A673 (cell line): ENCODE data around the gene RFK. TPM values are rescaled to one million over a fixed set of nuclear protein-coding genes. Genes with fewer than 3 reads are reported as not detected.
"Not testable (repeated sequence)": the region's sequence is repeated elsewhere in the genome, so short reads cannot be mapped to it uniquely, and the experiment has no call there.

Experiments
- BruUV-seq: library from RNA; stranded (reverse); fragments of 400-500 nt; replicated peaks from 2 replicates; lab custom pipeline; 2021; lab: Mats Ljungman, UMichigan
- CTCF ChIA-PET: fragments of 300-600 bp; sonication (Branson Sonifier 250); formaldehyde crosslinking; loops from one replicate; lab custom pipeline; 2022; ENCODE audit warnings: antibody characterized with exemption; lab: Charles Lee
- POLR2A ChIA-PET: fragments of 300-600 bp; sonication (Branson Sonifier 250); formaldehyde crosslinking; loops from one replicate; lab custom pipeline; 2022; ENCODE audit warnings: antibody characterized with exemption; ENCODE audit not compliant: low non-redundant PET; lab: Charles Lee
- DNase-seq: peaks from one replicate; pipeline ENCODE4 v3.0.0-alpha.2; 2015; ENCODE audit warnings: low spot score
- H3K27ac ChIP-seq: fragments of 200-600 bp; sonication (generic); 2 replicates; pipeline ENCODE4 v1.5.1; 2016; ENCODE audit warnings: mixed run types, low read depth, mild to moderate bottlenecking, mixed read lengths, antibody characterized with exemption, low read length; ENCODE audit not compliant: poor library complexity, severe bottlenecking
- H3K27me3 ChIP-seq: fragments of 200-600 bp; sonication (generic); replicated peaks from 2 replicates; pipeline ENCODE4 v1.6.1; 2017; ENCODE audit warnings: mixed run types, low read depth, mild to moderate bottlenecking, mixed read lengths, antibody characterized with exemption, low read length; ENCODE audit not compliant: insufficient read depth, poor library complexity
- H3K36me3 ChIP-seq: fragments of 200-600 bp; sonication (generic); 2 replicates; pipeline ENCODE4 v1.6.1; 2016; ENCODE audit warnings: mixed run types, mild to moderate bottlenecking, mixed read lengths, antibody characterized with exemption, low read length; ENCODE audit not compliant: insufficient read depth, poor library complexity, severe bottlenecking
- H3K4me1 ChIP-seq: fragments of 200-600 bp; sonication (generic); 2 replicates; pipeline ENCODE4 v1.6.1; 2017; ENCODE audit warnings: mixed run types, mild to moderate bottlenecking, mixed read lengths, antibody characterized with exemption, low read length; ENCODE audit not compliant: insufficient read depth, poor library complexity, severe bottlenecking
- H3K4me3 ChIP-seq: fragments of 200-600 bp; sonication (generic); 2 replicates; pipeline ENCODE4 v1.5.1; 2016; ENCODE audit warnings: low read depth, mixed run types, mild to moderate bottlenecking, mixed read lengths, low read length; ENCODE audit not compliant: poor library complexity, severe bottlenecking
- H3K9me3 ChIP-seq: fragments of 200-600 bp; sonication (generic); 2 replicates; pipeline ENCODE4 v1.6.1; 2016; ENCODE audit warnings: mixed run types, low read depth, mild to moderate bottlenecking, mixed read lengths, antibody characterized with exemption, low read length; ENCODE audit not compliant: poor library complexity, severe bottlenecking
- EZH2 ChIP-seq: fragments of 200-600 bp; sonication (generic); IDR thresholded peaks from 2 replicates; pipeline ENCODE4 v1.6.1; 2017; ENCODE audit warnings: borderline replicate concordance, low read depth, mild to moderate bottlenecking, mixed read lengths, antibody characterized with exemption, low read length; ENCODE audit not compliant: poor library complexity, severe bottlenecking
- intact Hi-C: fragments of 100-400 bp; cut with micrococcal nuclease; formaldehyde crosslinking; loops from one replicate; pipeline ENCODE4 v1.10.0; 2022; ENCODE audit not compliant: unreplicated experiment
- total RNA-seq: library from RNA; stranded (reverse); gene quantifications from 2 replicates; pipeline ENCODE4 v1.2.3, GENCODE V29; 2021
- TF ChIP-seq, protein P1 (sequence below): fragments of 300-800, 200-600 bp; sonication (generic); conservative IDR thresholded peaks from 2 replicates; pipeline ENCODE4 v1.5.1; 2017; ENCODE audit warnings: low read depth, mild to moderate bottlenecking, antibody characterized with exemption, low read length, moderate library complexity, mixed read lengths

Gene RFK
- total RNA-seq, 1 experiment from 2014 or later = 22.1 TPM

DNA sequence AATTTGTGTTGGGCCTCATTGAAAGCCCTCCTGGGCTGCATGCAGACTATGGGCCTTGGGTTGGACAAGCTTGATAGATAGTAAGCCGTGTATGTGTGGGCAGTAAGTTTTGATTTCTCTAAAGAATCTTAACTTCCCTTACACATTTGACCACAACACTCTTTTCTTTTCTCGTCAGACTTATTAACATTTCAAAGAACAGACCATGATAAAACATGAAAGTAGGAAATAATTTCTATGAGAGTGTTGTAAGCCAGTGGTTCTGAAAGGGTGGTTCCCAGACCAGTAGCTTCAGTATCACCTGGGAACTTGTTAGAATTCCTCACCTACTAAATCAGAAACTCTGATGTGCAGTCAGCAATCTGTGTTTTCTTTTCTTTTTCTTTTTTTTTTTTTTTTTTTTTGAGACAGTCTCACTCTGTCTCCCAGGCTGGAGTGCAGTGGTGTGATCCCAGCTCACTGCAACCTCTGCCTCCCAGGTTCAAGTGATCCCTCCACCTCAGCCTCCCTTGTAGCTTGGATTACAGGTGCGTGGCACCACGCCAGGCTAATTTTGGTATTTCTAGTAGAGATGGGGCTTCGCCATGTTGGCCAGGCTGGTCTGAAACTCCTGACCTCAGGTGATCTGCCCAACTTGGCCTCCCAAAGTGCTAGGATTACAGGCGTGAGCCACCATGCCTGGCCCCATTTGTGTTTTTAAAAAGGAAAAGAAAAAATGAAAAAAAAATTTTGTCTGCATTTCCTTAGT, 44.8 kb upstream of the RFK start:
- Histone ChIP-seq H3K9me3 (no peaks in the 10 kb centered on the region), H3K27me3 (no peaks in the 10 kb centered on the region), H3K36me3 (no peaks in the 10 kb centered on the region), H3K4me1 (no peaks in the 10 kb centered on the region), H3K4me3 (no peak overlapping the region), H3K27ac (no peak overlapping the region)
- CTCF ChIA-PET = no interaction called here
- POLR2A ChIA-PET = no interaction called here
- TF ChIP-seq, protein P1, sequence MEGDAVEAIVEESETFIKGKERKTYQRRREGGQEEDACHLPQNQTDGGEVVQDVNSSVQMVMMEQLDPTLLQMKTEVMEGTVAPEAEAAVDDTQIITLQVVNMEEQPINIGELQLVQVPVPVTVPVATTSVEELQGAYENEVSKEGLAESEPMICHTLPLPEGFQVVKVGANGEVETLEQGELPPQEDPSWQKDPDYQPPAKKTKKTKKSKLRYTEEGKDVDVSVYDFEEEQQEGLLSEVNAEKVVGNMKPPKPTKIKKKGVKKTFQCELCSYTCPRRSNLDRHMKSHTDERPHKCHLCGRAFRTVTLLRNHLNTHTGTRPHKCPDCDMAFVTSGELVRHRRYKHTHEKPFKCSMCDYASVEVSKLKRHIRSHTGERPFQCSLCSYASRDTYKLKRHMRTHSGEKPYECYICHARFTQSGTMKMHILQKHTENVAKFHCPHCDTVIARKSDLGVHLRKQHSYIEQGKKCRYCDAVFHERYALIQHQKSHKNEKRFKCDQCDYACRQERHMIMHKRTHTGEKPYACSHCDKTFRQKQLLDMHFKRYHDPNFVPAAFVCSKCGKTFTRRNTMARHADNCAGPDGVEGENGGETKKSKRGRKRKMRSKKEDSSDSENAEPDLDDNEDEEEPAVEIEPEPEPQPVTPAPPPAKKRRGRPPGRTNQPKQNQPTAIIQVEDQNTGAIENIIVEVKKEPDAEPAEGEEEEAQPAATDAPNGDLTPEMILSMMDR = no peak
- no peak for TF ChIP-seq EZH2
- no peak for DNase-seq
- no TSS peak for BruUV-seq
- intact Hi-C loops = no loop called here

DNA sequence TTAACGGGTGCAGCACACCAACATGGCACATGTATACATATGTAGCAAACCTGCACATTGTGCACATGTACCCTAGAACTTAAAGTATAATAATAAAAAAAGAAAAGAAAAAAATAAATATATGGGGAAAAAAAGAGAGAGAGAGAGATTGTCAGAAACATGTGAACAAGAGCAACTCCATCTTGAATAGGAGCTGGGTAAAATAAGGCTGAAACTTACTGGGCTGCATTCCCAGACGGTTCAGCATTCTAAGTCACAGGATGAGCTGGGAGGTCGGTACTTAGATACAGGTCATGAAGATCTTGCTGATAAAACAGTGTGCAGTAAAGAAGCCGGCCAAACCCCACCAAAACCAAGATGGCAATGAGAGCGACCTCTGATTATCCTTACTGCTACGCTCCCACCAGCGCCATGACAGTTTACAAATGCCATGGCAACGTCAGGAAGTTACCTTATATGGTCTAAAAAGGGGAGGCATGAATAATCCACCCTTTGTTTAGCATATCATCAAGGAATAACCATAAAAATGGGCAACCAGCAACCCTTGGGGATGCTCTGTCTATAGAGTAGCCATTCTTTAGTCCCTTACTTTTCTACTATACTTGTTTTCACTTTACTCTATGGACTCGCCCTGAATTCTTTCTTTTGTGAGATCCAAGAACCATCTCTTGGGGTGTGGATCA, 42.9 kb upstream of the RFK start:
- H3K36me3 ChIP-seq, POLR2A ChIA-PET: not testable (repeated sequence)
- CTCF ChIA-PET = interaction anchor here (0.7 kb wide), 1 partner anchor 477 kb away, joined by 6 read pairs; no protein-coding TSS in a partner anchor

DNA sequence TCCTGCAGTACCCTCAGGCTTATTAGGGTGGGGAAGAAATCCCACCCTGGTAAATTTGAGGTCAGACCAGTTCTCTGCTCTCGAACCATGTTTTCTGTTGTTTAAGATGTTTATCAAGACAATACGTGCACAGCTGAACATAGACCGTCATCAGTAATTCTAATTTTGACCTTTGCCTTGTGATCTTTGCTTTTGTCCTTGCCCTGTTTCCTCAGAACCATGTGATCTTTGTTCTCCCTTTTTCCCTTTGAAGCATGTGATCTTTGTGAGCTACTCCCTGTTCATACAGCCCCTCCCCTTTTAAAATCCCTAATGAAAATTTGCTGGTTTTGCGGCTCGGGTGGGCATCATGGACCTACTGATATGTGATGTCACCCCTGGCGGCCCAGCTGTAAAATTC, 40.7 kb upstream of the RFK start:
- H3K4me1 ChIP-seq, intact Hi-C loops, H3K36me3 ChIP-seq, H3K27ac ChIP-seq, H3K9me3 ChIP-seq, H3K4me3 ChIP-seq, POLR2A ChIA-PET, BruUV-seq, CTCF ChIA-PET, H3K27me3 ChIP-seq, DNase-seq: not testable (repeated sequence)

More for the DNA sequence above, 42.9 kb upstream of the RFK start:
- H3K27me3 ChIP-seq, H3K4me1 ChIP-seq, DNase-seq, intact Hi-C loops, H3K4me3 ChIP-seq, H3K9me3 ChIP-seq, H3K27ac ChIP-seq, BruUV-seq: not testable (repeated sequence)

DNA sequence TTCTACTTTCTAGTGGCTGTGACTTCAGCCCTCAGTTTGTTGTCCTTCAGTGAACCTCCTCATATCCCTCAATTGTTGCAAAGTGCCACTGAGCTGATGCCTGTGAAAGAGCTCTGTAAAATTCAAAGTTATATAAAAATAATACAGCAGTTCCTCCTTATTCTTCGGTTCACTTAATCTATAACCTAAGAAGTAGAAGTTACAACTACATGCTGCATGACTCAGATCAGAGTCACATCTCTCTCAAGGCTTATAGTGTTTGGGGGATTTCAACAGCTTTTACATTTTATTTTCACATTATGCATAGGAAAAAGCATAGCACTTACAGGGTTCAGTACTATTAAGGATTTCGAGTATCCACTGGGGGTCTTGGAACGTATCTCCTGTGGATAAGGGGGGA, 39.6 kb upstream of the RFK start:
- ChIA-PET POLR2A (no interaction called here), CTCF (no interaction called here)
- Histone ChIP-seq H3K36me3 (no peaks in the 10 kb centered on the region), H3K27ac (no peak overlapping the region), H3K9me3 (no peaks in the 10 kb centered on the region), H3K4me3 (no peak overlapping the region), H3K27me3 (no peaks in the 10 kb centered on the region), H3K4me1 (no peaks in the 10 kb centered on the region)
- no peak for TF ChIP-seq EZH2
- TF ChIP-seq, protein P1 = no peak
- no peak for DNase-seq
- intact Hi-C loops = no loop called here
- BruUV-seq = no TSS peak
